22Rv1 (cell line): ENCODE data around the gene NDUFS8.

ENCODE experiments used
- H3K27ac ChIP-seq: fragments of 450-650 bp; 2 replicates; pipeline ENCODE4 v1.5.1; 2017
- CTCF ChIP-seq: fragments of 450-650 bp; IDR thresholded peaks from 2 replicates; pipeline ENCODE4 v1.5.1; 2017; ENCODE audit warnings: mild to moderate bottlenecking
- ZFX ChIP-seq: fragments of 450-650 bp; IDR thresholded peaks from 2 replicates; pipeline ENCODE4 v1.6.1; 2017; ENCODE audit warnings: antibody characterized with exemption, borderline replicate concordance

NDUFS8 gene

GRCh38 chr11:68035266-68035876 is 4.9 kb downstream of the NDUFS8 start:
- peak overlapping the region; percentile 13; the same call in 1 of the 2 replicates for H3K27ac ChIP-seq
- TF ChIP-seq ZFX, result no peak

- peak overlapping the region; percentile 75; the same call in 1 of the 2 replicates for H3K27ac ChIP-seq
- TF ChIP-seq CTCF (no peak), ZFX (no peak)
Observed at GRCh38 chr11:68036141-68036716, 5.7 kb downstream of the NDUFS8 start.

- TF ChIP-seq CTCF, result no peak
- no peak for TF ChIP-seq ZFX
- H3K27ac ChIP-seq, result peak overlapping the region; percentile 75; the same call in 1 of the 2 replicates
Observed at GRCh38 chr11:68036717-68037239, 6.3 kb downstream of the NDUFS8 start.

GRCh38 chr11:68037411-68038225 is 7.1 kb downstream of the NDUFS8 start:
- peak overlapping the region; percentile 75 for H3K27ac ChIP-seq
- TF ChIP-seq ZFX (no peak), CTCF (no peak)

- no peak for TF ChIP-seq CTCF
- no peak for TF ChIP-seq ZFX
- peak overlapping the region; percentile 75 for H3K27ac ChIP-seq
Observed at GRCh38 chr11:68038226-68038717, 7.8 kb downstream of the NDUFS8 start.

GRCh38 chr11:68038718-68039525 is 8.4 kb downstream of the NDUFS8 start, which contains the start of gene TCIRG1:
TCIRG1 (plus strand) TSS chr11:68039025; CDS start chr11:68041272, 2,247 bp downstream.
- peak within 1 kb of the TSS; percentile 75 for H3K27ac ChIP-seq
- no peak for TF ChIP-seq ZFX
- no peak for TF ChIP-seq CTCF
